HG02973 (cell line): ENCODE data around the gene TRAPPC14.

ENCODE experiments used
- ATAC-seq: cut with Tn5 transposase; IDR thresholded peaks from one replicate; pipeline ENCODE4 v1.9.1; 2021; ENCODE audit warnings: moderate library complexity; ENCODE audit not compliant: unreplicated experiment

TRAPPC14 gene

DNA sequence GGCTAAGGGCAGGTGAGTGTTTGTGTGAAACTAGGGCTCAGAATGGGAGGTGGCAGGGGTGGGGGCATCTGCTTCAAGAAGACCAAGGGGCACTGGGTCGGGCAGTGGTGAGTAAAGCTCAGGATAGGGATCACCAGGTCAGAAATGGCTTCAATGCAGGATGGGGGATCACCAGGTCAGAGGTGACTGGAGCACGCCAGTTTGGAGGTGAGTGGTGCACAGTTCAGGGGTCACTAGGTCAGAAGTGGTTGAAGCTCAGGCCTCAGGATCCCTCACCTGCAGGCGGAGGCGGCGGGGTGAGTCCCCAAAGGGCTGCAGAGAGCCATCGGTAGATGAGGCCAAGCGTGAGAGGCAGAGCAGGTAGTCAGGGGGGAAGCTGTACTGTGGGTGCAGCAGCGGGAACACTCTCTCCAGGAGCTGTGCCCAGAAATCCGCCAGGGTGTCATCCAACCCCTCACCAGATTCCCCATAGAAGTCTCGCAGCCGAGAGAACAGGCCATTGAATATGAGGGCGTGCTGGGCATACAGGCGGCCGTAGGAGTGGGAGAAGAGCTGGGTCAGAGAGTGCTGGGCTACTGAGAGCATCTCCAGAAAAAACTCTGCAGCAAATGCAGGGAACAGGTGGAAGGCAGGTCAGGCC, 16.9 kb upstream of the TRAPPC14 start:
- no peak for ATAC-seq

DNA sequence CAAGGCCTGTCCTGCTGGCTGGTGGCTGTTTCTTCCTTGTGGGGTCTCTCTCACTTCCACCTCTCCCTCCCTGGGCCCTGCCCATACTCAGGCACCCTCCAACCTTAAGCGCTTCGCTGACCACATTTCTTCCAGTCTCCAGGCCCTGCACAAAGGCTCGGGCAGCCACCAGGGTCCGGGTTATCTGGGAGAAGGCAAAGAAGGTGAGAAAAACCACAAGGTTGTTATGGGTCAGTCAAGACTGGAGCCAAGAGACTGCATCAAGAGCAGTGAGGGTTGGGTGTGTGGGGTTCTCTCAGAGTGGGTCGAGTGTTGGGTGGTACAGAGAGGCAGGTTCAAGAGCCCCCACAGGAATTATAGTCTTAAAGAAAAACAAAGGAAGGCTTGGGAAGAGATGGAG, 16.1 kb upstream of the TRAPPC14 start:
- ATAC-seq: no peak

DNA sequence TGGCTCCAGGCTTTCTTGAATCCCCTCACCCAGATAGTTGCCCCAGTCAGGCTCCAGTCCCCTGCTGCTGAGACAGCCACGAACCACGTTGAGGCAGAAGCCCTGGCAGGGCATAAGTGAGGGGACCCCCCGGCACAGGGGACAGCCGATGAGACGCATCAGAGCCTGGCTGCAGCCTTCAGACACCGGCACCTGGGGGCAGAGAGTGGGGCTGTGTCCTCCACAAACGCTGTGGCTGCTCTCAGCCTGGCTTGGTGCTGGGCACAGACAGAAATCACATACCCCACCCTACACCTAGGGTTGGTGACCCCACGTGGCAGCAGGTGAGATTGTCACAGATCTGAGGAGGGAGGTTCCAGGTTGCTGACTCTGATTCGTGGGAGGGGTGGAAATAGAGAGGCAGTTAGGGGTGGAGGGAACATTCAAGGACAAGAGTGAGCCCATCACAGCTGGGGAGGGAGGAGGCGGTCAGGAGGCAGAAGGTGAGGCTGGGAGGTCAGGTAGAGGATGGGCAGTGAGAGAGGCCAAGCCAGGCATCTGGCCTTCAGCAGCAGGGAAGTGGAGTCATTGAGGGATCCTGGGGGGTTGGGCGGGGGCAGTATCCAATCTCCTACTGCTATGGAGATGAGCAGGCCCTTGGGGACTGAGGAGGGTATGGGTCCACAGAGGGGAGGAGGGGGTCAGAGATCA, 15.4 kb upstream of the TRAPPC14 start:
- no peak for ATAC-seq

DNA sequence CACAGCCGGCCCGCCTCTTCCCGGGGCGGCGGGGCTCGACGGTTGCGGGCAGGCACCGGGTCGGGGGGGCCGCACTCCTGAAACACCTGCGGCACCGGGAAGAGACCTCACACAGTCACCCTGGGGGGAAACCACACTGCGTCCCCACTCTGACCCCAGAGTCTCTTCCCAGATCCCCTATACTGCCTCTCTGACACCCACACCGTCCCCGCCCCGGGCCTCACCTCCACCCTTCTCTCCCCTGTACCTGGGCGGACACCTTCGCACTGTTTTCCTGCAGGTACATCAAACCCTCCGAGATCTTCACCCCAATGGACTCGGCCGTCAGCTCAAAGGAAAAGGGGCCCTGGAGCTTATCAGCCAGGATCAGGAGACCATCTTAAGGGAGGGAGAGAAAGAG, 13.3 kb upstream of the TRAPPC14 start:
- no peak for ATAC-seq

DNA sequence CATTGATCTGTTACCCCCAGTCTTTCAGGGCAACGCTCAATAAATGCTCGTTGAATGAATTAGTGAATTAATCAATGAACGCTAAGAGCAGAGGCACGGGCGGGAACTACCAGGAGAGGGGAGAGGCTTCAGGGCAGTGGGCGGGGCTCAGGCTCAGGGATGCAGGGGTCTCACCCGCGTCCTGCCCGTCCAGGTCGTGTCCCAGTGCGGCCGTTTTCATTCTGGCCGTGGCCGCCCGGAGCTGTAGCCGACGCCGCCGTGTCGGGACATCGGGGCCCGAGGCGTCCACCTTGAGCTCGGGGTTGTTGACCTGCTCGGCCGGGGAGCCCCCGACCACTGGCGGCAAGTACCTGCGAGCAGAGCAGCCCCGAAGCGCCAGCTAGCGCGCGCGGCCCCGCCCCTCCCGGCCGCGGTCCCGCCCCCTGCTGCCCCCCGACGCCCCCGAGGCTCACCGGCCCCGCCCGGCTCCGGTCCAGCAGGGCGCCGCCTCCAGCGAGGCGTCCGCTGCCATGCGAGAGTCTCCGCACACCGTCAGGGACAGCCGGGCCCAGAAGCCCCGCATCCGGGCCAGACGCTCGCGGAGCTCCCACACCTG, 12.7 kb upstream of the TRAPPC14 start:
- ATAC-seq: no peak

DNA sequence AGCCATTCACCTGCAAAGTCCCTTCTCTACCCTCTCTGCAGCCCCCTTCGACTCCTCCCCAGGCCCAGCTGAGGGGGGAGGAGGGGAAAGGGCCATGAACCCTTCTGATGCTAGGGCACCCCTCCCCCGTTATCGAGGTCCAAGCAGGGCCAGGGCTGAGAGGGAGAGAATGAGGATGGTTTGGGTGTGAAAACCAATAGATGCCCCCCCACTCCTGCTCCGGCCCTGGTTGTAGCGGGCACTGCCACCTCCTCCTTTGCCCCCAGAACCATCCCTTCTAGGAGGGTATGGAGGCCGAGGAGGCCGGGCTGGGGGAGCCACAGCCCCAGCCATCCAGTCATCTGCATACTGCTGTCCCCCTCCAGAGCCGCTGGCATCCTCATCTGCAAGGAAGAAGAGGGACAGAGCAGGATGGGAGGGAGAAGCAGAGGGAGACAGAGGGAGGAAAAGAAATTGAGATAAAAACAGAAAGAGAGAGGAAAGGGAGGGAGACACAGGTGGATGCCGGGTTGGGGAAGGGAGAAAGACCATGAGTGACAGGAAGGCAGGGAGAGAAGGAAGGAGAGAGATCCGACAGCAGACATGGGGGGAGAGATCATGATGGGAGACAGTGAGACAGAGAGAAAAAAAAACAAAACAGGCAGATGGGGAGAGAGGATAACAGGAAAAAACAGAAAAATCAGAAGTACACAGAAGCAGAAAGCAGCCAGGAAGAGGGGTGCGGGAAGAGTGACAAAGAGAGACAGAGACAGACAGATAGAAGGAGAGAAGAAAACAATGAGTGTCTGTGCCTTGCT, 11.8 kb upstream of the TRAPPC14 start:
- ATAC-seq: no peak

DNA sequence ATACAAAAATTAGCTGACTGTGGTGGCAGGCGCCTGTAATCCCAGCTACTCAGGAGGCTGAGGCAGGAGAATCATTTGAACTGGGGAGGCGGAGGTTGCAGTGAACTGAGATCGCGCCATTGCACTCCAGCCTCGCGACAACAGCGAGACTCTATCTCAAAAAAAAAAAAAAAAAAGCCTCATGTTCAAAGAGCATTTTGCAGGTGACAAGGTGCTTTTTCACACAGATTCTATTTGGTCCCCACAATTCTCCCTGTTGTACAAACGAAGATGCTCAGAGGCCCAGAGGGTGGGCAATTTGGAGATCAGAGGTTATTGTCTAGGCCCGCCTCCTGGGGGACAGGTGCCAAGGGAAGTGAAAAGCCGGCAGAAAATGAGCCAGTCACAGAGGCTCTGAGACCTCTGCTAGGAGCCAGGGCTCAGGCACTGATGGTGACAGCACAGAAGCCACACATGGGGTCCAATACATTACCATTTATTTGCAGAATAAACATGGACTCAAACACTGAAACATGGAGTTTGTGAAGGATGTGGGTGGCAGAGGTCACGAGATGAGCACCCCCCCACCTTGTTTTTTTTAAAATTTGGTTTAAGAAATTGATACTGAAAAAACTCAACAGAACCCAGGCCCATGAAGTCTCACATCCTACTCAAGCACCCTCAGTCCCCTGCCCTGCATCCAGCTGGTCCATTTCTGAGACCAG, 10.8 kb upstream of the TRAPPC14 start:
- ATAC-seq: no peak

DNA sequence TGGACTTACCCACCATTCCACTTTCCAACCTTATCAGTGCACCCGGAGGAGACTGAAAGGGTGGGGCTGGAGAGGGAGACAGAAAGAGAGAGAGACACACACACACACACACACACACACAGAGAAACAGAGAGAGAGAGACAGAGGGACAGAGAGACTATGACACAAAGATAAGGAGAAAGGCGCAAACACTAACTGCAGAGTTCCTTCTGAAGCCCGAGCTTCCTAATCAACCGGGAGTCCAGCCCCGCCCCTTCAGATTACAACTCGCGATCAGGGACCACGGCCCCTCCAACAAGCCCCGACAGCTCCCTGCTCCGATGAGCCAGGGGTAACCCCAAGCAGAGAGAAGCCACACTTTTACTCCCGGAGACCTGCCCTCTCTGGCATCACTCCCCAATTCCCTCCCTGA, 9.4 kb upstream of the TRAPPC14 start:
- ATAC-seq: no peak

DNA sequence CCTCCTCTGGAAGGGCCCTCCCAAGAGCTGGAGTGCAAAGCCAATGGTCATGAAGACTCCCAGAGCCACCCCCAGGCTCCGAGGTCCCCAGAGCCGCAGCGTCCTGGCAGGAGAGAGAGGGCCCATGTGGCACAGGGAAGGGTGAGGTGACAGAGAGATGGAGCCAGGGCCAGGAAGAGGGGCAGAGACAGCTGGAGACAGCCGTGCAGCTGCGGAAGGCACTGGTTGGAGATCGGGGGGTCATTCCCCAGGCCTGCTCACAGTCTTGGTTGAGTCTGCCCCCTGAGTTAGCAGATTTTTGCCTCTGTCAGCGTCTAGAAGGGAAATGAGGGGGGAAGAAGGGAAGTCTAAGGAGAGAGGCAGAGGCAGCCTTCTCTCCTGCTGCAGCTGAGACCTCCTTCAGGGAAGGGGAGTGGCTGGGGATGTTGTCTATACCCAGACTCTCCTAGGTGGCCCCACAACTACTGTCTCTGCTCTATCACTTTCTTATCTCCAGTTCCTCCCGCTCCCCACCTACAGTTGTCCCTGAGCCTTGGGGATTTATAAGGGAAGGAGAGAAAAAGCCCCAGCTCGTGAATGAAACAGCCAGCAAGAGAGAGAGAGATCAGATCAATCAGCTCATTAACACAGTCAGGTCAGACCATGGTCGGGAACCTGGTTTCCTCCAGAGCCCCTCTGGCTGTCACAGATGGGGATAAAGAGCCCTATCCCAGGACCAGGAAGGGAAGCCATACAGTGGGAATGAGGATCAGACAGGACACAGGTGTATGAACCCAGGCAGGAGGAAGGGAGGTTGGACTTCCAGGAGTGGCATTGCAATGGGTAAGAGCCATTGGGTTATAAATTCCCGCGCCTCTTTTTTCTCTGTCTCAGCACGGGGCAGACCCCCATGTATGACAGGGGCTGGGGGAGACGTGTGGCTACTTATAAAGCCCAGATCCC, 8.7 kb upstream of the TRAPPC14 start:
- ATAC-seq: no peak

DNA sequence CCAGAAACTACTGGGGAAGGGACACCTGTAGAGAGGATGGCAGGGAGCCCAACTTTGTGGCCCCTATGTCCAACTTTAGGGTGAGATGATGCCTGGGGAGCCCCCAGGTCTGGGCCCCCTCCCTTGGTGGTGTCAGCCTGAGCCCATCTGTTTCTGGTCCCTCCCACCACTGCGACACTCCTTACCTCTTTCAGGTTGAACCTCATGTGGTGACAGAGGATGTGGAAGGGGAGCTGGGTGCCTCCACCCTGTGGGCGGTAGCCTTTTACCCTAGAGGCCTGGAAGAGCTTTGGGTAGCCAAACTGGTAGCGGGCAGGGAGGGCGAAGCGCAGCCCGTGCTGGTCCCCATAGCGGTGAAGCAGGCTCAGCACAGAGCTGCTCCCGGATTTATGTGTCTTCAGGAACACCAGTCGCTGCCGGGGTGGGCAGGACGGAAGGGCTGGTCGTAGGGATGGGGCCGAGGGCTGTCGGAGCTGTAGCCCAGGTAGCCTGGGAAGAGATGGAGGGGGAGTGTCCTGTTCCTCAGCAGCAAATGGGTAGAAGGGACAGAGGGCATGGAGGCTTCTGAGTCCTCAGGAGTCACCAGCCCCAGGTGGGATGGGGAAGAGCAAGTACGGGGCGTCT, 7.9 kb upstream of the TRAPPC14 start:
- no peak for ATAC-seq

DNA sequence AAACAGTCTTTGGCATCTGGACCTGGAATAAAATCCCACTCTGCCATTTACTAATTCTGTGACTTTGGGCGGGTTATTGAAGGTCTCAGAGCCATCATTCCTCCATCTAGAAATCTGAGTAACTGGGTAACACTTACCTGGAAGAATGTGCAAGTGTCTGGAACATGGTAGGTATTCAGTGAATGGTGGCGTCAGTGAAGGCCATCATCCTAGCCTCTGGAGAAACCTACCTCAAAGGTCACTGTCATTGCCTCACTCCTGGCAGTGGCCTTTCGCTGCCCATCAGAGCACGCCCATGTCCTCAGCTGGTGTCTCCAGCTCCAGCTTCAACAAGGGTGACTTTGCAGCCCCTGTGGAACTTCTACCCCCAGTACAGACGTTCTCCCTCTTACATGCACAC, 5.3 kb upstream of the TRAPPC14 start:
- ATAC-seq: no peak

DNA sequence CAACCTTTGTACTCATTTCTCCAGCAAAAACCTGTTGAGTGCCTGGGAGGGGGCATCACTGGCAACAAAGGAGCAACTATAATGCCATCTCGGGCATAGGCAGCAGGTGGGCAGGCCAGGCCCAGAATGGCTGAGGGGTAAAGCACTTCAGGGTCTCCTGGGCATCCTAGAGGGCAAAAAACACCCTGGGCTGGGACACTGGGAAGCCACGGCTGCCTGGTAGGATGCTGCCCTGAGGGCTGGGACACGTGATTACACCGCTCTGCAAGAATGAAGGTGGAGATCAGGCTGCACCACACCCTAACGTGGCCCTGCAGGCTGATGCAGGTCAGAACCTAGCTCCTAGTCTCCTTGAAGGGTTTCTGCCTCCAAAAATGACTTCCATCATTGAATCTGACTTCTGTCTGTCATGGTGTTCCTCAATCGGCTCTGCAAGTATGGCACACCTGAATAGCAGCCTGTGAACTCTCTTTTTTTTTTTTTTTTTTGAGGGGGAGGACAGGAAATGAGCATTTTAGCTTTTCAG, 4.5 kb upstream of the TRAPPC14 start:
- no peak for ATAC-seq

DNA sequence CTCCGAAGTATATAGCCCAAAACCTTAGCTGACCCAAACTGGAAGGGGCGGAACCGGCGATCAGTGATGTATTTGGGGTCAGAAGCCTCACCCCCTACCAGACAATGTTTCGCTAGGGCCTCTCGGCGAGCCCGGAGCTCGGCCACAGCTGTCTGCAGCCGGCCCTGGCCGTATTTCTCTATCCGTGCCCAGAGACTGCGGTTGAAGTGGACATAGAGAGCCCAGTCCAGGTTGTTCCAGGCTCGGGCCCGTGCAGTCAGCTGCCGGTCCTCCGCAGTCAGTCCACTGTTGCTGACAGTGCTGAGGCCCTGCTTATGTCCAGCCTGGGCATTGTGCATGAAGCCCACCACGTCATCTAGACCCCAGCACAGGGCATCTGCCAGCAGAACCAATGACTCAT, 1.5 kb upstream of the TRAPPC14 start:
- ATAC-seq: no peak

DNA sequence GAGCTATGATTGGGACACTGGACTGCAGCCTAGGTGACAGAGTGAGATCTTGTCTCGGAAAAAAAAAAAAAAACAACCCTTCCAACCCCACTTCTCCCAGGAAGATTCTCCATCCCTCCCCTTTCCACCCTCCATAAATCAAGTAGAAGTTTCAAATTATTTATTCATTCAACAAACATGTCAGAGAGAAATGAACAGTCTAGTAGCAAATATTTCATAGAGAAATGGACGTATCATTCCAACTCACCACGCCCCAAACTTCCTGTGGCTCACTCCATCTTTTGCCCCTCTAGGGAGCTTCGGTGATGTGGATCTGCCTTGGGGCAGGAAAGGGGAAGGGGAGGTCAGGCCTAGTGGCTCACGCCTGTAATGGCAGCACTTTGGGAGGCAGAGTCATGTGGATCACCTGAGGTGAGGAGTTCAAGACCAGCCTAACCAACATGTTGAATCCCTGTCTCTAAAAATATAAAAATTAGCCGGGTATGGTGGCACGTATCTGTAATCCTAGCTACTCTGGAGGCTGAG, 638 bp upstream of the TRAPPC14 start:
- no peak for ATAC-seq

DNA sequence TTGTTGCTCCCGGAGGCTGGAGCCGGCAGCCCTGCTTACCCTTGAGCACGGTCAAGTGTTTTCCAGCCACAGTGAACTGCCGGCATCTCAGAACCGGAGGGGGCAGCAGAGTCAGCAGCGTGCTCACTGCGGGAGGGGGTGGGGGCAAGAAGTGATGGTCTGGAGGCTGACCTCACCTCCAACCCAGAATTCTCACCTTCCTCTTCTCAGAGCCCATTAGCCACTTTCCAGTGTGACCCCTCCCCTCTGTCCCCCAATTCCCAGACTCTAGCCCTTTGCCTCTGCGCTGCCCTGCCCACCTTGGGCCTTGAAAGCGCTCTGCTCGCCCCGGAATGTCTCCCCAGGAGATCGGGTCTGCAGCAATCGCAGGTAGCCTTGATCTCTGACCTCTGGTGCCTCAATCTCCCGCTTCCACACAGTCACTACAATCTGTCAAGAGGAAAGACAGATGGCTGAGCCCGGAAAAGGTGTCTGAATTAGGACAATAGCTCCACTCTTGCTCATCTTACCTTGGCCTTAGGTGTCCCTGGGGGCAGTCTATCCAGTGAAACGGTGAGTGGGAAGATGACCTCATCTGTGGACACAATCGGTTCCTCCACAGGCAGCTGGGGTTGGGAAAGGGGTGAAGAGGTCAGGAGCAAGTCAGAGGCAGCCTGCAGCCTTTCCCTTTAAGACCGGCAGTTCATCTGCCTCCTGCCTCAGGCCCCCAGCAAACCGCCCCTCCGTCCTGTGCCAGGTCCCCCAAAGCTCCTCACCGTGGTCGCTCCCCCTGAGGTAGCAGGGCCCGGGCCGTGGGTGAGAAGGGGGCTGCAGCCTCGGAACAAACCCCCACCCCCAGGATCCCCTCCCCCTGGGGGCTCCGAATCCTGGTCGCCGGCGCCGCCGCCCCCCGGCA, 942 bp downstream of the TRAPPC14 start:
- ATAC-seq: no peak

DNA sequence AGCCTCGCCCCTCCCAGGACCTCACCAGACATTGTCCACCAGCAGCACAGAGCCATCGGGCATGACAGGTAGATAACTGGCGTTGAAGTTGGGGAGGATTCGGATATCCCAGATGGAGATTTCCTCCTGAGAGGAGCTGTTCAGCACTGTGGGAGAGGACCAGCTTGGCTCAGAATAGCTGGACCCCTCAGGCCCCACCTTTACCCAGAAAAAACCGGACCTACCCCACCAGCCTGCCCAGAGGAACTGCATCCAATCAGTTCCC, 1.5 kb downstream of the TRAPPC14 start:
- ATAC-seq: no peak

DNA sequence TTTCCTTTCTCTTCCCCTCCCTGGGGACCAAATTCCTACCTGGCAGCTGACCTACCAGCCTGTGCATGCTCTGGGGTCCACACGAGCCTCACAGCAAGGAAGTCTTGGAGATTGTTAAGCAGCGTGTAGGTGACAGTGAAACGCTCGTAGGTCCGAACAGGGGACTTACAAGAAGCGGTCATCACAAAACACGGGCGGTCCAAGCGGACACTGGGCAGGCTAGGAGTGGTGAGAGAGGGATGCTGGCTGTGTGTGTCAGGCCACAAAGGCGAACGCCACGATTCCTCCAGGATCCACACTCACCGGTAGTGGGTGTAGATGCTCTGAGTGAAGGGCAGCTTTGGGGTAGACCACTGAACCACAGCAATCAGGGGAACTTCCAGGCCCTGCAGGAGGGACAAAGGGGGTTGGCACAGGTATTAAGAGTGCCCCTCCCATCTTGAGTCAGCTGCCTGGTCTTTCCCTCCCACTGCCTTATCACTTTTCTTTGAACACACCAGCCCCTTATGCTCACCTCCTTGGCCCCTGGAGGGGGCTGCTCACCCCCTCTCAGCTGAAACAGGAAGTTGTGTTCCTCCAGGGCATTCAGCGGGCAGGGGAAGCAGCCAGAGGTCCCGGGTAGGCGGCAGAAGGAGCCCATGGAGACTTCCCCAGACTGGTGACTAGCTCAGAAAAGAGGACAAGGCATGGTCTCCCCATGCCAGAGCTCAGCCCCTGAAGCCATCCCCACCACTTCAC, 2.0 kb downstream of the TRAPPC14 start:
- ATAC-seq: no peak
